PC-9 (cell line): Measurements from ENCODE around the gene OSBPL6.

Experiments used
- EZH2 ChIP-seq: fragments of 200-600 bp; sonication (generic); IDR thresholded peaks from 2 replicates; pipeline ENCODE4 v1.8.0; 2017; ENCODE audit warnings: antibody characterized with exemption, low read depth
- TF ChIP-seq, protein P1 (sequence below): fragments of 200-600 bp; sonication (generic); conservative IDR thresholded peaks from 2 replicates; pipeline ENCODE4 v1.6.1; 2017; ENCODE audit warnings: mixed run types, antibody characterized with exemption, mild to moderate bottlenecking, moderate library complexity

GRCh38 chr2:178403671-178404306, 209.5 kb downstream of the OSBPL6 start:
- TF ChIP-seq, protein P1, sequence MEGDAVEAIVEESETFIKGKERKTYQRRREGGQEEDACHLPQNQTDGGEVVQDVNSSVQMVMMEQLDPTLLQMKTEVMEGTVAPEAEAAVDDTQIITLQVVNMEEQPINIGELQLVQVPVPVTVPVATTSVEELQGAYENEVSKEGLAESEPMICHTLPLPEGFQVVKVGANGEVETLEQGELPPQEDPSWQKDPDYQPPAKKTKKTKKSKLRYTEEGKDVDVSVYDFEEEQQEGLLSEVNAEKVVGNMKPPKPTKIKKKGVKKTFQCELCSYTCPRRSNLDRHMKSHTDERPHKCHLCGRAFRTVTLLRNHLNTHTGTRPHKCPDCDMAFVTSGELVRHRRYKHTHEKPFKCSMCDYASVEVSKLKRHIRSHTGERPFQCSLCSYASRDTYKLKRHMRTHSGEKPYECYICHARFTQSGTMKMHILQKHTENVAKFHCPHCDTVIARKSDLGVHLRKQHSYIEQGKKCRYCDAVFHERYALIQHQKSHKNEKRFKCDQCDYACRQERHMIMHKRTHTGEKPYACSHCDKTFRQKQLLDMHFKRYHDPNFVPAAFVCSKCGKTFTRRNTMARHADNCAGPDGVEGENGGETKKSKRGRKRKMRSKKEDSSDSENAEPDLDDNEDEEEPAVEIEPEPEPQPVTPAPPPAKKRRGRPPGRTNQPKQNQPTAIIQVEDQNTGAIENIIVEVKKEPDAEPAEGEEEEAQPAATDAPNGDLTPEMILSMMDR = no peak
- TF ChIP-seq EZH2 = no peak
